ENCODE measurements around the gene PLEK2.

Gene PLEK2

GRCh38 chr14:67377916-67378315 is 34.0 kb downstream of the PLEK2 start:
- no peak overlapping the region for H3K27ac Mint-ChIP-seq
- peaks cover 31 to 60% of the 10 kb centered on the region in 2 donors for H3K36me3 Mint-ChIP-seq
- DNase-seq = no peak

GRCh38 chr14:67373347-67373746 is 38.6 kb downstream of the PLEK2 start:
- DNase-seq (no peak), ATAC-seq (replicated peaks) (peak; percentile 57 to 65)
- H3K27me3 Mint-ChIP-seq = no peaks in the 10 kb centered on the region
- H3K4me3 Mint-ChIP-seq = no peak overlapping the region
- peaks cover 15 to 46% of the 10 kb centered on the region in 2 donors for H3K4me1 Mint-ChIP-seq
- peaks cover 25 to 52% of the 10 kb centered on the region in 2 donors for H3K36me3 Mint-ChIP-seq
- peaks cover 0 to 4% of the 10 kb centered on the region in 2 donors for H3K9me3 Mint-ChIP-seq
- H3K27ac Mint-ChIP-seq = peak overlapping the region; percentile 78

More at GRCh38 chr14:67377916-67378315, 34.0 kb downstream of the PLEK2 start:
- peak; percentile 96 to 97 for ATAC-seq (replicated peaks)
- H3K27me3 Mint-ChIP-seq = no peaks in the 10 kb centered on the region
- H3K4me3 Mint-ChIP-seq = no peak overlapping the region
- H3K4me1 Mint-ChIP-seq = peaks cover 13 to 29% of the 10 kb centered on the region in 2 donors
- H3K9me3 Mint-ChIP-seq = peaks cover 0 to 4% of the 10 kb centered on the region in 2 donors

GRCh38 chr14:67372833-67373232 is 39.1 kb downstream of the PLEK2 start:
- Mint-ChIP-seq H3K36me3 (peaks cover 26 to 53% of the 10 kb centered on the region in 2 donors), H3K4me3 (no peak overlapping the region)

GRCh38 chr14:67371247-67372148 is 40.5 kb downstream of the PLEK2 start:
- no peaks in the 10 kb centered on the region for H3K9me3 Mint-ChIP-seq
- H3K27me3 Mint-ChIP-seq = no peaks in the 10 kb centered on the region
- no peak overlapping the region for H3K27ac Mint-ChIP-seq
- no peak for ATAC-seq (replicated peaks)
- H3K36me3 Mint-ChIP-seq = peaks cover 18 to 51% of the 10 kb centered on the region in 2 donors
- no peak overlapping the region for H3K4me3 Mint-ChIP-seq
- peaks cover 14 to 35% of the 10 kb centered on the region in 2 donors for H3K4me1 Mint-ChIP-seq
- DNase-seq = no peak

More at GRCh38 chr14:67372833-67373232, 39.1 kb downstream of the PLEK2 start:
- H3K4me1 Mint-ChIP-seq = peaks cover 18 to 47% of the 10 kb centered on the region in 2 donors
- no peak overlapping the region for H3K27ac Mint-ChIP-seq
- peaks cover 0 to 4% of the 10 kb centered on the region in 2 donors for H3K9me3 Mint-ChIP-seq
- no peak for ATAC-seq (replicated peaks)
- H3K27me3 Mint-ChIP-seq = no peaks in the 10 kb centered on the region
- DNase-seq = no peak

- no peak for ATAC-seq (replicated peaks)
- no peaks in the 10 kb centered on the region for H3K27me3 Mint-ChIP-seq
- no peak overlapping the region for H3K4me3 Mint-ChIP-seq
- H3K4me1 Mint-ChIP-seq = peaks cover 15 to 34% of the 10 kb centered on the region in 2 donors
- H3K36me3 Mint-ChIP-seq = peaks cover 17 to 46% of the 10 kb centered on the region in 2 donors
- H3K9me3 Mint-ChIP-seq = no peaks in the 10 kb centered on the region
- H3K27ac Mint-ChIP-seq = peak overlapping the region; percentile 73
- no peak for DNase-seq
Observed at GRCh38 chr14:67370830-67371229, 41.1 kb downstream of the PLEK2 start.

GRCh38 chr14:67365476-67365875 is 46.5 kb downstream of the PLEK2 start:
- H3K27ac Mint-ChIP-seq = no peak overlapping the region

GRCh38 chr14:67360470-67361206 is 51.3 kb downstream of the PLEK2 start:
- no peak for DNase-seq
- Mint-ChIP-seq H3K9me3 (no peaks in the 10 kb centered on the region), H3K27ac (peak overlapping the region; percentile 98), H3K27me3 (no peaks in the 10 kb centered on the region), H3K4me3 (peak overlapping the region; percentile 98 to 100), H3K36me3 (peaks cover 13 to 16% of the 10 kb centered on the region in 2 donors), H3K4me1 (peaks cover 15 to 38% of the 10 kb centered on the region in 2 donors)
- ATAC-seq (replicated peaks) = peak; percentile 26 to 34

More at GRCh38 chr14:67365476-67365875, 46.5 kb downstream of the PLEK2 start:
- DNase-seq = no peak
- Mint-ChIP-seq H3K36me3 (peaks cover 20 to 29% of the 10 kb centered on the region in 2 donors), H3K4me1 (peaks cover 19 to 27% of the 10 kb centered on the region in 2 donors), H3K9me3 (no peaks in the 10 kb centered on the region), H3K4me3 (no peak overlapping the region), H3K27me3 (no peaks in the 10 kb centered on the region)
- no peak for ATAC-seq (replicated peaks)

GRCh38 chr14:67359775-67360469 is 52.0 kb downstream of the PLEK2 start, which contains the start of the genes ATP6V1D and EIF2S1:
ATP6V1D (minus strand) TSS chr14:67359804; CDS start chr14:67359698, 106 bp downstream.
EIF2S1 (plus strand) TSS chr14:67360328; CDS start chr14:67364768, 4,440 bp downstream.
- Mint-ChIP-seq H3K27ac (peak within 1 kb of the TSS; percentile 98), H3K4me1 (peaks cover 17 to 38% of the 10 kb centered on the region in 2 donors), H3K36me3 (peaks cover 13 to 16% of the 10 kb centered on the region in 2 donors), H3K4me3 (peak within 1 kb of the TSS; percentile 98 to 100), H3K27me3 (no peaks in the 10 kb centered on the region), H3K9me3 (no peaks in the 10 kb centered on the region)
- DNase-seq (peak; percentile 100), ATAC-seq (replicated peaks) (peak; percentile 93 to 94)

GRCh38 chr14:67358924-67359774 is 52.8 kb downstream of the PLEK2 start:
- Mint-ChIP-seq H3K36me3 (peaks cover 13% of the 10 kb centered on the region in 2 donors), H3K9me3 (no peaks in the 10 kb centered on the region), H3K4me3 (peak overlapping the region; percentile 98 to 100), H3K27me3 (no peaks in the 10 kb centered on the region), H3K27ac (peak overlapping the region; percentile 98), H3K4me1 (peaks cover 14 to 38% of the 10 kb centered on the region in 2 donors)
- ATAC-seq (replicated peaks) (no peak), DNase-seq (no peak)

GRCh38 chr14:67357969-67358354 is 54.0 kb downstream of the PLEK2 start:
- Mint-ChIP-seq H3K4me3 (no peak overlapping the region), H3K27me3 (no peaks in the 10 kb centered on the region), H3K4me1 (peaks cover 12 to 26% of the 10 kb centered on the region in 2 donors), H3K36me3 (peaks cover 10% of the 10 kb centered on the region in 2 donors), H3K27ac (no peak overlapping the region), H3K9me3 (no peaks in the 10 kb centered on the region)
- no peak for ATAC-seq (replicated peaks)
- no peak for DNase-seq

GRCh38 chr14:67357186-67357968 is 54.6 kb downstream of the PLEK2 start:
- DNase-seq = no peak
- H3K36me3 Mint-ChIP-seq = peaks cover 9% of the 10 kb centered on the region in 2 donors
- H3K4me1 Mint-ChIP-seq = peaks cover 8 to 22% of the 10 kb centered on the region in 2 donors

GRCh38 chr14:67352055-67352454 is 59.9 kb downstream of the PLEK2 start:
- H3K27ac Mint-ChIP-seq = no peak overlapping the region
- no peak for ATAC-seq (replicated peaks)

More at GRCh38 chr14:67357186-67357968, 54.6 kb downstream of the PLEK2 start:
- H3K4me3 Mint-ChIP-seq = peak overlapping the region; percentile 4 to 28
- H3K27ac Mint-ChIP-seq = no peak overlapping the region
- H3K9me3 Mint-ChIP-seq = no peaks in the 10 kb centered on the region
- no peak for ATAC-seq (replicated peaks)
- H3K27me3 Mint-ChIP-seq = no peaks in the 10 kb centered on the region

More at GRCh38 chr14:67352055-67352454, 59.9 kb downstream of the PLEK2 start:
- Mint-ChIP-seq H3K36me3 (peaks cover 17 to 25% of the 10 kb centered on the region in 2 donors), H3K9me3 (no peaks in the 10 kb centered on the region), H3K4me1 (peaks cover 1 to 3% of the 10 kb centered on the region in 2 donors), H3K27me3 (no peaks in the 10 kb centered on the region), H3K4me3 (no peak overlapping the region)
- no peak for DNase-seq

All from stimulated activated naive B cell treated with anti-CD40 and anti-IgM and Interleukin-4, amounts not matched to agents 10 μg/mL and 1 μg/mL and 100 μg/mL, for 72 hours (primary cell).